Lower leg skin (tissue), 3 donors: Measurements from ENCODE around the gene NUP93.

Experiments
- CTCF ChIP-seq, 3 donors: fragments of 450-650 bp; IDR thresholded peaks; one replicate each; pipeline ENCODE4 v1.5.1; 2016; ENCODE audit warnings: antibody characterized with exemption in 3 of 3, mild to moderate bottlenecking in 3 of 3, moderate library complexity in 2 of 3
- POLR2A ChIP-seq, 2 donors: fragments of 450-650 bp; IDR thresholded peaks; one replicate each; pipeline ENCODE4 v1.6.1; 2016 to 2017; ENCODE audit warnings: antibody characterized with exemption in 2 of 2, mild to moderate bottlenecking in 1 of 2, moderate library complexity in 1 of 2

- TF ChIP-seq CTCF (IDR thresholded peaks at IDR 0.05) (no peak), POLR2A (IDR thresholded peaks at IDR 0.05) (no peak)
These were observed 47.1 kb downstream of the NUP93 start for GRCh38 chr16:56777001-56777400.
